Amniotic epithelial cell (primary cell): ENCODE results near the gene PINLYP.

Experiments used
- DNase-seq: peaks from one replicate; pipeline ENCODE4 v3.0.0-alpha.2; 2010; ENCODE audit warnings: low read depth

The PINLYP gene

GRCh38 chr19:43548706-43549105 lies 26.9 kb upstream of the PINLYP start:
- DNase-seq, result no peak

GRCh38 chr19:43551399-43552197 lies 24.0 kb upstream of the PINLYP start:
- no peak for DNase-seq

GRCh38 chr19:43552198-43552450 lies 23.5 kb upstream of the PINLYP start:
- no peak for DNase-seq

- DNase-seq, result no peak
Measured at GRCh38 chr19:43552616-43553015, 23.0 kb upstream of the PINLYP start.

- DNase-seq, result no peak
Measured at GRCh38 chr19:43553656-43554055, 21.9 kb upstream of the PINLYP start.

GRCh38 chr19:43554317-43554895 lies 21.2 kb upstream of the PINLYP start:
- DNase-seq, result no peak

GRCh38 chr19:43555185-43555770 lies 20.3 kb upstream of the PINLYP start:
- DNase-seq, result peak; percentile 64

- DNase-seq, result peak; percentile 32
Measured at GRCh38 chr19:43560687-43561086, 14.9 kb upstream of the PINLYP start.

- DNase-seq, result no peak
Measured at GRCh38 chr19:43561139-43561970, 14.2 kb upstream of the PINLYP start.

GRCh38 chr19:43562226-43562697 lies 13.3 kb upstream of the PINLYP start:
- no peak for DNase-seq

GRCh38 chr19:43562698-43563241 lies 12.8 kb upstream of the PINLYP start:
- DNase-seq, result peak; percentile 78

GRCh38 chr19:43563816-43564457 lies 11.7 kb upstream of the PINLYP start:
- DNase-seq, result no peak

GRCh38 chr19:43564800-43565199 lies 10.8 kb upstream of the PINLYP start:
- no peak for DNase-seq

GRCh38 chr19:43569657-43570056 lies 5.9 kb upstream of the PINLYP start:
- DNase-seq, result no peak

- no peak for DNase-seq
Measured at GRCh38 chr19:43570174-43570791, 5.3 kb upstream of the PINLYP start.

- DNase-seq, result no peak
Measured at GRCh38 chr19:43572171-43572588, 3.4 kb upstream of the PINLYP start.

- peak; percentile 37 for DNase-seq
Measured at GRCh38 chr19:43574424-43575155, 1.0 kb upstream of the PINLYP start.

- DNase-seq, result no peak
Measured at GRCh38 chr19:43575955-43576878, 616 bp downstream of the PINLYP start.

GRCh38 chr19:43578787-43579186 lies 3.2 kb downstream of the PINLYP start:
- no peak for DNase-seq

GRCh38 chr19:43581467-43581866 lies 5.9 kb downstream of the PINLYP start:
- no peak for DNase-seq
